Measurements from ENCODE around the gene ZNF782.

ZNF782 gene

GRCh38 chr9:96858018-96858573 lies 3.8 kb upstream of the ZNF782 start:
- no peak for DNase-seq
- no peak overlapping the region for H3K4me3 ChIP-seq (ENCODE audit: low read depth, low read length)
- no peaks in the 10 kb centered on the region for H3K9me3 ChIP-seq (ENCODE audit: severe bottlenecking)
- TF ChIP-seq CTCF (IDR thresholded peaks at IDR 0.05; ENCODE audit: low read depth, low read length) = no peak
- H3K36me3 ChIP-seq = no peaks in the 10 kb centered on the region
- H3K27me3 ChIP-seq (ENCODE audit: insufficient read depth, low read depth, severe bottlenecking) = no peaks in the 10 kb centered on the region
- H3K27ac ChIP-seq = no peak overlapping the region

DNA sequence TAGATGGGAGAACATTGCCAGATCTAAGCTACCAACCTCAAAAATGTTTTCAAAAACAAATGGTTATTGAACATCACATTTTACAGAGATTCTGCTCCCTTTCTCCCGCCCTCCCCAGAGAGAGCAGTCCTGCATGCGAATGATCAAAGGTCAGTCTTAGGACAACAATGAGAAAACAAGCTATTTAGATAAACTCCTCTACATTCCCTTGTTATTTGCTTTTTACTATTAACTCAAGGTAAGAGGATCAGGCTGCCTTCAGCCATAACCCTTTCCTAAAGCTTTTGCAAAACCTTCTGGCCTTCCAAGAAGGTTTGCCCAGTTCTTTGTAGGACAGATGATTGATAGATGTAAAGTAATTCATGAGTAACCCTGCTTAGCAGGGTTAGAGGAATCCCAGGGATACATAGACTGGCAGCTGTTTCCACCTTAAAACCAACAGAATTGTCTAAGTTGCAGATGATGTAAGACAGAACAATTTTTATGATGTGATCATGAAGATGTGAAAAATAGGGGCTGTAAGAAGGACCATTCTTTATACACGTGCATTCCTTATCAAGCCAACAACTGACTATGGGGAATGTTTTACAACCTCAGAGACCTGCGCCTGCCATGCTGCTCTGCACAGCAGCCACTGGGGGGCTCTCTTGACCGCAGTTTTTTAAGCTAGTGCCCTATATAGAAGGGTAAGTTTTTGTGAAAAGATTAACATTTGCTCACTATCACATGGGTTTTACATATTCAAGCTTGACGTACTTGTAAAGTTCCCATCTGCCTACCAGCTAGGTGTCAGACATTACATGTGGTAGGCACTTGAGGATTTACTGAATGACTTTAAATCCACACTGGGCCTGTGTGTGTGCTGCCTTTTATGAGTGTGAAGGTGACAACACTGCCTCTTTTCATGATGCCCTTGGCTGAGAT lies 2.3 kb upstream of the ZNF782 start:
- Histone ChIP-seq H3K9me3 (ENCODE audit: severe bottlenecking) (no peaks in the 10 kb centered on the region), H3K4me3 (ENCODE audit: low read depth, low read length) (no peak overlapping the region), H3K27ac (no peak overlapping the region), H3K27me3 (ENCODE audit: insufficient read depth, low read depth, severe bottlenecking) (no peaks in the 10 kb centered on the region), H3K36me3 (peaks cover 4% of the 10 kb centered on the region)
- DNase-seq = peak; percentile 75
- peak; percentile 87 for TF ChIP-seq CTCF (IDR thresholded peaks at IDR 0.05; ENCODE audit: low read depth, low read length)

GRCh38 chr9:96854651-96855273 lies 448 bp upstream of the ZNF782 start:
- TF ChIP-seq CTCF (IDR thresholded peaks at IDR 0.05; ENCODE audit: low read depth, low read length) = no peak
- peak overlapping the region; percentile 75 for H3K27ac ChIP-seq
- no peaks in the 10 kb centered on the region for H3K9me3 ChIP-seq (ENCODE audit: severe bottlenecking)
- no peak for DNase-seq
- peak overlapping the region; percentile 91 for H3K4me3 ChIP-seq (ENCODE audit: low read depth, low read length)
- H3K27me3 ChIP-seq (ENCODE audit: insufficient read depth, low read depth, severe bottlenecking) = no peaks in the 10 kb centered on the region
- peaks cover 8% of the 10 kb centered on the region for H3K36me3 ChIP-seq

DNA sequence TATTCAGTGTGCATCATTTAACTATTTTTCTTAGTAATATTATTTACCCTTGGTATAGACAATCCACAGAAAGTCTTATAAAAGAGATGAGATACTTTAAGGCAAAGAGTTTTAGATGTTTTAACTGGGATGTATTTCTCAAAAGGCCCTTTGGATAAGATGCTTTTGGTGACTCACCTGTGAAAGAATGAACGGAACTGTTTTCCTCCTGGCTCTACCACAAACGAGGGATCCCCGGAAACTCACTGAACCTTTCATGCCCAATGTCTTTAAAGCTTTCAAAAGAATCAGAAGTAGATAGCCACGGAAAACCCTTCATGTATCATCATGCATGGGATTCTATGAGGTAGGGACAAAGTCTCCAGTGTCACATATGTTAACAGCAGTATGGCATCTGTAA lies 1.6 kb downstream of the ZNF782 start:
- no peaks in the 10 kb centered on the region for H3K27me3 ChIP-seq (ENCODE audit: insufficient read depth, low read depth, severe bottlenecking)
- no peak overlapping the region for H3K4me3 ChIP-seq (ENCODE audit: low read depth, low read length)
- peaks cover 8% of the 10 kb centered on the region for H3K36me3 ChIP-seq
- H3K27ac ChIP-seq = no peak overlapping the region
- H3K9me3 ChIP-seq (ENCODE audit: severe bottlenecking) = no peaks in the 10 kb centered on the region
- no peak for TF ChIP-seq CTCF (IDR thresholded peaks at IDR 0.05; ENCODE audit: low read depth, low read length)
- DNase-seq = no peak

DNA sequence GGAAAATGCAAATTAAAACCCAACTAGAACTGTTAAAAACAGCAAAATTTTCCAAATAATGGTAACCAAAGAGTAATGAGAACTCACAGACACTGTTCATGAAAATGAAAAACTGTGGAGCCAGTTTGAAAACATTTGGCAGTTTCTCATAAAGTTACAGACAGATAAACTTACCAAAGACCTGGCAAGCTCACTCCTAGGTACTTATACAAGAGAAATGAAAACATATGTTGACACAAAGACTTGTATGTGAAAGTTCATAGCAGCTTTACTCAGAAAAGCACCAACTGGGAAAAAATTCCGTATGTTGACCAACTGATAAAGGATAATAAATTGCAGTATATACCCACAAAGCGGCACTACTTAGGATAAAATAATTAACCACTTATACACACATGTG lies 10.3 kb downstream of the ZNF782 start:
- H3K36me3 ChIP-seq = peaks cover 29% of the 10 kb centered on the region
- TF ChIP-seq CTCF (IDR thresholded peaks at IDR 0.05; ENCODE audit: low read depth, low read length) = no peak
- no peaks in the 10 kb centered on the region for H3K27me3 ChIP-seq (ENCODE audit: insufficient read depth, low read depth, severe bottlenecking)
- peaks cover 5% of the 10 kb centered on the region for H3K9me3 ChIP-seq (ENCODE audit: severe bottlenecking)
- no peak for DNase-seq
- no peak overlapping the region for H3K4me3 ChIP-seq (ENCODE audit: low read depth, low read length)
- H3K27ac ChIP-seq = no peak overlapping the region

Measured in WERI-Rb-1 (cell line).